Posterior vena cava (tissue), 2 donors: ENCODE data around the gene SLC35E2B. TPM values are rescaled to one million over a fixed set of nuclear protein-coding genes. Genes with fewer than 3 reads are reported as not detected.

Source experiments
- DNase-seq: peaks from one replicate; pipeline ENCODE4 v3.0.0-alpha.2; 2020; ENCODE audit warnings: low spot score
- intact Hi-C, 2 donors: fragments of 100-400 bp; cut with DNase I; formaldehyde crosslinking; loops; one replicate each; pipeline versions ENCODE4 v1.14.1 to v1.14.2; 2022 to 2023
- total RNA-seq, 2 donors: library from RNA; stranded (reverse); fragmentation: NEBNext Ultra II Directional; extraction: Animal tissue kit (Norgen Biotek cat#: 25700); gene quantifications; one replicate each; pipeline ENCODE4 v1.2.1, GENCODE V29; 2021
- donor health status: DM: yes; HTN: yes; CAD: no.
- donor health status: DM: yes; HTN: yes; CAD: no.

Gene SLC35E2B
- total RNA-seq, 2 donors from 2014 or later: 20.7 to 27.7 TPM

GRCh38 chr1:1628754-1629429 lies 63.7 kb downstream of the SLC35E2B start:
- intact Hi-C loops: no loop called here
- DNase-seq: peak; percentile 81

- DNase-seq: peak; percentile 83
- intact Hi-C loops: no loop called here
Observed at GRCh38 chr1:1627829-1628753, 64.5 kb downstream of the SLC35E2B start.

GRCh38 chr1:1627261-1627828 lies 65.2 kb downstream of the SLC35E2B start:
- peak; percentile 84 for DNase-seq
- intact Hi-C loops: no loop called here

- intact Hi-C loops: no loop called here
- no peak for DNase-seq
Observed at GRCh38 chr1:1626207-1627141, 66.1 kb downstream of the SLC35E2B start.

- intact Hi-C loops: no loop called here
- DNase-seq: no peak
Observed at GRCh38 chr1:1625824-1626206, 66.8 kb downstream of the SLC35E2B start.

GRCh38 chr1:1625404-1625775 lies 67.2 kb downstream of the SLC35E2B start:
- intact Hi-C loops: no loop called here
- peak; percentile 81 for DNase-seq

- intact Hi-C loops: no loop called here
- peak; percentile 83 for DNase-seq
Observed at GRCh38 chr1:1624443-1625403, 67.9 kb downstream of the SLC35E2B start.

GRCh38 chr1:1623631-1624442 lies 68.8 kb downstream of the SLC35E2B start:
- DNase-seq: peak; percentile 82

GRCh38 chr1:1623181-1623630 lies 69.4 kb downstream of the SLC35E2B start:
- intact Hi-C loops: no loop called here
- DNase-seq: no peak

More at GRCh38 chr1:1623631-1624442, 68.8 kb downstream of the SLC35E2B start:
- intact Hi-C loops: no loop called here

GRCh38 chr1:1622788-1623094 lies 69.9 kb downstream of the SLC35E2B start:
- no peak for DNase-seq
- intact Hi-C loops: no loop called here

GRCh38 chr1:1622010-1622787 lies 70.4 kb downstream of the SLC35E2B start:
- no peak for DNase-seq
- intact Hi-C loops: no loop called here

- intact Hi-C loops: no loop called here
- DNase-seq: no peak
Observed at GRCh38 chr1:1621173-1622009, 71.2 kb downstream of the SLC35E2B start.

GRCh38 chr1:1620433-1621139 lies 72.0 kb downstream of the SLC35E2B start:
- intact Hi-C loops: no loop called here
- DNase-seq: no peak

- no peak for DNase-seq
- intact Hi-C loops: no loop called here
Observed at GRCh38 chr1:1619917-1620361, 72.7 kb downstream of the SLC35E2B start.
